ENCODE measurements around the gene SMARCA4.

The SMARCA4 gene

GRCh38 chr19:10971107-10971726, 10.4 kb downstream of the SMARCA4 start:
- Mint-ChIP-seq H3K27me3 (ENCODE audit: low read depth) (no peaks in the 10 kb centered on the region), H3K36me3 (ENCODE audit: low read depth) (peaks cover 30% of the 10 kb centered on the region), H3K4me3 (no peak overlapping the region), H3K9me3 (no peaks in the 10 kb centered on the region), H3K4me1 (peaks cover 48% of the 10 kb centered on the region), H3K27ac (peak overlapping the region in 1 of 3 experiments; percentile 69)
- no peak for TF ChIP-seq CTCF (IDR thresholded peaks at IDR 0.05; ENCODE audit: unreplicated experiment in 3 of 3)

- TF ChIP-seq CTCF (IDR thresholded peaks at IDR 0.05; ENCODE audit: unreplicated experiment in 3 of 3): no peak
- peaks cover 38% of the 10 kb centered on the region for H3K36me3 Mint-ChIP-seq (ENCODE audit: low read depth)
- no peaks in the 10 kb centered on the region for H3K27me3 Mint-ChIP-seq (ENCODE audit: low read depth)
- H3K9me3 Mint-ChIP-seq: no peaks in the 10 kb centered on the region
- peak overlapping the region; percentile 5 to 41 (median 41) for H3K4me3 Mint-ChIP-seq
- H3K27ac Mint-ChIP-seq: peak overlapping the region; percentile 93 to 96 (median 95)
- H3K4me1 Mint-ChIP-seq: peaks cover 37% of the 10 kb centered on the region
These were observed 14.7 kb downstream of the SMARCA4 start for GRCh38 chr19:10975374-10976130.

- H3K27me3 Mint-ChIP-seq (ENCODE audit: low read depth): no peaks in the 10 kb centered on the region
These were observed 15.5 kb downstream of the SMARCA4 start for GRCh38 chr19:10976131-10976892.

GRCh38 chr19:10977742-10978092, 16.9 kb downstream of the SMARCA4 start:
- H3K27ac Mint-ChIP-seq: peak overlapping the region; percentile 42 to 79 (median 57)
- H3K9me3 Mint-ChIP-seq: no peaks in the 10 kb centered on the region
- TF ChIP-seq CTCF (IDR thresholded peaks at IDR 0.05; ENCODE audit: unreplicated experiment in 3 of 3): no peak
- H3K36me3 Mint-ChIP-seq (ENCODE audit: low read depth): peaks cover 40% of the 10 kb centered on the region
- no peaks in the 10 kb centered on the region for H3K27me3 Mint-ChIP-seq (ENCODE audit: low read depth)
- H3K4me3 Mint-ChIP-seq: no peak overlapping the region
- peaks cover 36% of the 10 kb centered on the region for H3K4me1 Mint-ChIP-seq

More at GRCh38 chr19:10976131-10976892, 15.5 kb downstream of the SMARCA4 start:
- peak overlapping the region in 2 of 3 experiments; percentile 41 to 44 for H3K4me3 Mint-ChIP-seq
- no peaks in the 10 kb centered on the region for H3K9me3 Mint-ChIP-seq
- no peak for TF ChIP-seq CTCF (IDR thresholded peaks at IDR 0.05; ENCODE audit: unreplicated experiment in 3 of 3)
- peak overlapping the region; percentile 93 to 96 (median 95) for H3K27ac Mint-ChIP-seq
- peaks cover 34% of the 10 kb centered on the region for H3K4me1 Mint-ChIP-seq
- peaks cover 39% of the 10 kb centered on the region for H3K36me3 Mint-ChIP-seq (ENCODE audit: low read depth)

GRCh38 chr19:10979951-10980381, 19.1 kb downstream of the SMARCA4 start:
- Mint-ChIP-seq H3K4me1 (peaks cover 32% of the 10 kb centered on the region), H3K27ac (peak overlapping the region; percentile 16 to 83 (median 54)), H3K9me3 (no peaks in the 10 kb centered on the region)

More at GRCh38 chr19:10979951-10980381, 19.1 kb downstream of the SMARCA4 start:
- no peaks in the 10 kb centered on the region for H3K27me3 Mint-ChIP-seq (ENCODE audit: low read depth)
- H3K4me3 Mint-ChIP-seq: no peak overlapping the region
- no peak for TF ChIP-seq CTCF (IDR thresholded peaks at IDR 0.05; ENCODE audit: unreplicated experiment in 3 of 3)
- peaks cover 43% of the 10 kb centered on the region for H3K36me3 Mint-ChIP-seq (ENCODE audit: low read depth)

Data from nephron (organoid).